Mesenteric fat pad (tissue), 1 donor: ENCODE measurements around the gene VDAC1. TPM values are rescaled to one million over a fixed set of nuclear protein-coding genes. Genes with fewer than 3 reads are reported as not detected.
"Not testable (repeated sequence)": the region's sequence is repeated elsewhere in the genome, so short reads cannot be mapped to it uniquely, and the experiment has no call there.

ENCODE experiments used
- DNase-seq: peaks from one replicate; pipeline ENCODE4 v3.0.0-alpha.2; 2020; ENCODE audit warnings: low spot score
- long read RNA-seq: library from polyadenylated mRNA; unstranded; transcript quantifications from one replicate; pipeline ENCODE4 v2.0.0, GENCODE V29; 2020
- total RNA-seq: library from RNA; stranded (reverse); fragmentation: NEBNext Ultra II Directional; extraction: Animal tissue kit (Norgen Biotek cat#: 25700); gene quantifications from one replicate; pipeline ENCODE4 v1.2.1, GENCODE V29; 2021
- donor health status: DM: yes; HTN: yes; CAD: no.

The VDAC1 gene
- total RNA-seq, result 165 TPM
- long read RNA-seq, transcript VDAC1-203 (9 exons, 1,873 nt), result major isoform, 1,042 of 1,399 reads
- long read RNA-seq, transcript VDAC1-201 (9 exons, 1,953 nt), result minor isoform, 32 of 1,399 reads
- long read RNA-seq, transcript VDAC1-202 (9 exons, 1,807 nt), result minor isoform, 196 of 1,399 reads
- long read RNA-seq, partial matches to known transcripts, result 54 of 1,399 reads
- long read RNA-seq, other reads (novel, unspliced or antisense), result 66 of 1,399 reads

GRCh38 chr5:134004626-134005416, at the start of gene VDAC1:
VDAC1 (minus strand) TSS chr5:134004975; CDS start chr5:133993012, 11,963 bp downstream.
- DNase-seq, result peak; percentile 95

- DNase-seq, result no peak
Observed at GRCh38 chr5:134053840-134054338, 49.1 kb upstream of the VDAC1 start.

- DNase-seq, result peak; percentile 69
Observed at GRCh38 chr5:134053314-134053839, 48.6 kb upstream of the VDAC1 start.

GRCh38 chr5:134051305-134051704, 46.5 kb upstream of the VDAC1 start:
- DNase-seq, result no peak

GRCh38 chr5:134048864-134049263, 44.1 kb upstream of the VDAC1 start:
- DNase-seq, result no peak

GRCh38 chr5:134047687-134048056, 42.9 kb upstream of the VDAC1 start:
- peak; percentile 62 for DNase-seq

- DNase-seq, result peak; percentile 22
Observed at GRCh38 chr5:134046801-134047686, 42.3 kb upstream of the VDAC1 start.

GRCh38 chr5:134046330-134046729, 41.6 kb upstream of the VDAC1 start:
- peak; percentile 28 for DNase-seq

- no peak for DNase-seq
Observed at GRCh38 chr5:134043793-134044792, 39.3 kb upstream of the VDAC1 start.

- DNase-seq, result no peak
Observed at GRCh38 chr5:134041570-134042411, 37.0 kb upstream of the VDAC1 start.

- DNase-seq, result no peak
Observed at GRCh38 chr5:134038138-134038537, 33.4 kb upstream of the VDAC1 start.

GRCh38 chr5:134037160-134037559, 32.4 kb upstream of the VDAC1 start:
- DNase-seq, result no peak

- no peak for DNase-seq
Observed at GRCh38 chr5:134034326-134034725, 29.6 kb upstream of the VDAC1 start.

GRCh38 chr5:134030303-134030964, 25.7 kb upstream of the VDAC1 start:
- not testable (repeated sequence) for DNase-seq

GRCh38 chr5:134029156-134029555, 24.4 kb upstream of the VDAC1 start:
- DNase-seq, result no peak

- DNase-seq, result no peak
Observed at GRCh38 chr5:134028496-134028895, 23.7 kb upstream of the VDAC1 start.

GRCh38 chr5:134027288-134027615, 22.5 kb upstream of the VDAC1 start:
- DNase-seq, result no peak

- DNase-seq, result no peak
Observed at GRCh38 chr5:134026521-134027287, 21.9 kb upstream of the VDAC1 start.
